H1 (cell line): Measurements from ENCODE around the gene KRT85.

ENCODE experiments used
- ATF2 ChIP-seq: IDR thresholded peaks from 2 replicates; pipeline ENCODE4 v1.6.1; 2012; ENCODE audit warnings: low read length, inconsistent platforms
- EP300 ChIP-seq, 2 experiments: IDR thresholded peaks; 1 replicate in 1 of 2; 2 replicates in 1 of 2; pipeline ENCODE4 v1.6.1; 2011 to 2012; ENCODE audit warnings: low read depth in 2 of 2, low read length in 2 of 2, mild to moderate bottlenecking in 2 of 2, borderline replicate concordance in 1 of 2, inconsistent platforms in 1 of 2, moderate library complexity in 1 of 2
- JUN ChIP-seq: IDR thresholded peaks from 2 replicates; pipeline ENCODE4 v1.6.1; 2011; ENCODE audit warnings: low read depth, mild to moderate bottlenecking, improper control_type of control experiment, low read length
- KDM1A ChIP-seq: fragments of 200-600, 300-600 bp; sonication (generic); IDR thresholded peaks from 2 replicates; pipeline ENCODE4 v1.7.1; 2016; ENCODE audit warnings: mild to moderate bottlenecking, low read length, borderline replicate concordance
- POLR2A ChIP-seq, 2 experiments: IDR thresholded peaks; 1 replicate in 1 of 2; 2 replicates in 1 of 2; pipeline ENCODE4 v1.6.1; 2011; ENCODE audit warnings: low read depth in 2 of 2, low read length in 2 of 2, mild to moderate bottlenecking in 2 of 2; ENCODE audit errors: control extremely low read depth in 1 of 2
- POLR2AphosphoS5 ChIP-seq: IDR thresholded peaks from 2 replicates; pipeline ENCODE4 v1.6.1; 2011; ENCODE audit warnings: low read depth, low read length
- RAD21 ChIP-seq, 2 experiments: IDR thresholded peaks in 1 of 2; conservative IDR thresholded peaks in 1 of 2; 2 replicates each; pipeline ENCODE4 v1.6.1; 2011; ENCODE audit warnings: low read depth in 2 of 2, low read length in 2 of 2, improper control_type of control experiment in 1 of 2, inconsistent platforms in 1 of 2, mild to moderate bottlenecking in 1 of 2, moderate library complexity in 1 of 2
- RXRA ChIP-seq: IDR thresholded peaks from 2 replicates; pipeline ENCODE4 v1.6.1; 2011; ENCODE audit warnings: low read depth, mild to moderate bottlenecking, low read length, moderate library complexity; ENCODE audit not compliant: insufficient read depth
- SIN3A ChIP-seq, 2 experiments: IDR thresholded peaks in 1 of 2; conservative IDR thresholded peaks in 1 of 2; 2 replicates each; pipeline ENCODE4 v1.6.1; 2011 to 2012; ENCODE audit warnings: low read length in 2 of 2, improper control_type of control experiment in 1 of 2, low read depth in 1 of 2, mild to moderate bottlenecking in 1 of 2
- SRF ChIP-seq: IDR thresholded peaks from 2 replicates; pipeline ENCODE4 v1.6.1; 2011; ENCODE audit warnings: mild to moderate bottlenecking, low read depth, low read length, moderate library complexity
- TCF12 ChIP-seq: IDR thresholded peaks from 2 replicates; pipeline ENCODE4 v1.6.1; 2011; ENCODE audit warnings: low read depth, mild to moderate bottlenecking, low read length
- ZNF274 ChIP-seq: IDR thresholded peaks from 2 replicates; pipeline ENCODE4 v1.7.0; 2012; ENCODE audit warnings: low read length, borderline replicate concordance; ENCODE audit errors: extremely low read depth
- TF ChIP-seq, protein P1 (sequence below), 3 experiments: IDR thresholded peaks; 1 replicate in 2 of 3; 2 replicates in 1 of 3; pipeline versions ENCODE4 v1.5.1 to v1.6.1; 2011; ENCODE audit warnings: low read length in 3 of 3, mild to moderate bottlenecking in 3 of 3, inconsistent platforms in 2 of 3, low read depth in 1 of 3, moderate library complexity in 1 of 3; ENCODE audit not compliant: insufficient read depth in 1 of 3; ENCODE audit errors: control extremely low read depth in 1 of 3
- TF ChIP-seq, protein P2 (sequence below): IDR thresholded peaks from 2 replicates; pipeline ENCODE4 v1.6.1; 2012; ENCODE audit warnings: inconsistent platforms

DNA sequence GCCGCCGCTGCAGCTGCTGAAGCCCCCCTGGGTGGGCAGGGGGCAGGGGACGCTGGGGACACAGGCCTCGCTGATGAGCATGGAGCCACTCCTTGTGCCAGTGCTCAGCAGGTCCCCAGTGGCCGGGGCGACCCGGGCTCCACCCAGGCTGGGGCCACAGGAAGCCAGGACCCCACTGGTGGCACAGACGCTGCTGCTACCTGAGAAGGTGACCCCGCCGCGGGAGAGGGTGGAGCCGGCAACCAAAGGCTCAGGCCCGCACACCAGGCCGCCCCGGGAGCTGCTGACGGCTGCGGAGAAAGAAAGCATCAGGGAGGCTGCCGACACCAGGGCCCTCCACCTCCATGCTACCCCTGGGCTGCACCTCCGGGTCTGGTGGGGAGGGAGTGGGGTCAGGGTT is 10.8 kb upstream of the KRT85 start:
- no peak for TF ChIP-seq SIN3A (conservative IDR thresholded peaks at IDR 0.05 in 1 of 2, IDR thresholded peaks at IDR 0.05 in 1 of 2; ENCODE audit: low read depth in 1 of 2, low read length in 2 of 2)
- no peak for TF ChIP-seq RAD21 (IDR thresholded peaks at IDR 0.05 in 1 of 2, conservative IDR thresholded peaks at IDR 0.05 in 1 of 2; ENCODE audit: low read depth in 2 of 2, low read length in 2 of 2)
- TF ChIP-seq JUN, result no peak
- TF ChIP-seq, protein P1, sequence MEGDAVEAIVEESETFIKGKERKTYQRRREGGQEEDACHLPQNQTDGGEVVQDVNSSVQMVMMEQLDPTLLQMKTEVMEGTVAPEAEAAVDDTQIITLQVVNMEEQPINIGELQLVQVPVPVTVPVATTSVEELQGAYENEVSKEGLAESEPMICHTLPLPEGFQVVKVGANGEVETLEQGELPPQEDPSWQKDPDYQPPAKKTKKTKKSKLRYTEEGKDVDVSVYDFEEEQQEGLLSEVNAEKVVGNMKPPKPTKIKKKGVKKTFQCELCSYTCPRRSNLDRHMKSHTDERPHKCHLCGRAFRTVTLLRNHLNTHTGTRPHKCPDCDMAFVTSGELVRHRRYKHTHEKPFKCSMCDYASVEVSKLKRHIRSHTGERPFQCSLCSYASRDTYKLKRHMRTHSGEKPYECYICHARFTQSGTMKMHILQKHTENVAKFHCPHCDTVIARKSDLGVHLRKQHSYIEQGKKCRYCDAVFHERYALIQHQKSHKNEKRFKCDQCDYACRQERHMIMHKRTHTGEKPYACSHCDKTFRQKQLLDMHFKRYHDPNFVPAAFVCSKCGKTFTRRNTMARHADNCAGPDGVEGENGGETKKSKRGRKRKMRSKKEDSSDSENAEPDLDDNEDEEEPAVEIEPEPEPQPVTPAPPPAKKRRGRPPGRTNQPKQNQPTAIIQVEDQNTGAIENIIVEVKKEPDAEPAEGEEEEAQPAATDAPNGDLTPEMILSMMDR (IDR thresholded peaks at IDR 0.05; ENCODE audit: control extremely low read depth in 1 of 3, insufficient read depth in 1 of 3, low read depth in 1 of 3, low read length in 3 of 3), result no peak
- TF ChIP-seq RXRA, result no peak
- TF ChIP-seq POLR2A (IDR thresholded peaks at IDR 0.05; ENCODE audit: control extremely low read depth in 1 of 2, low read depth in 2 of 2, low read length in 2 of 2), result no peak
- TF ChIP-seq POLR2AphosphoS5, result no peak
- TF ChIP-seq, protein P2, sequence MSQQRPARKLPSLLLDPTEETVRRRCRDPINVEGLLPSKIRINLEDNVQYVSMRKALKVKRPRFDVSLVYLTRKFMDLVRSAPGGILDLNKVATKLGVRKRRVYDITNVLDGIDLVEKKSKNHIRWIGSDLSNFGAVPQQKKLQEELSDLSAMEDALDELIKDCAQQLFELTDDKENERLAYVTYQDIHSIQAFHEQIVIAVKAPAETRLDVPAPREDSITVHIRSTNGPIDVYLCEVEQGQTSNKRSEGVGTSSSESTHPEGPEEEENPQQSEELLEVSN, result no peak
- no peak for TF ChIP-seq KDM1A
- TF ChIP-seq TCF12, result no peak
- TF ChIP-seq SRF, result no peak
- TF ChIP-seq ZNF274, result no peak
- no peak for TF ChIP-seq EP300 (IDR thresholded peaks at IDR 0.05; ENCODE audit: borderline replicate concordance in 1 of 2, low read depth in 2 of 2, low read length in 2 of 2)
- TF ChIP-seq ATF2, result no peak
